SK-N-SH (cell line): ENCODE data around the gene TECTB. TPM values are rescaled to one million over a fixed set of nuclear protein-coding genes. Genes with fewer than 3 reads are reported as not detected.

Experiments
- CTCF ChIA-PET: fragments of 300-600, 350-600 bp; formaldehyde crosslinking; extraction: SDS; loops from one replicate; lab custom pipeline; 2021; lab: Yijun Ruan, JAX
- POLR2A ChIA-PET: fragments of 350-600 bp; sonication (Branson Sonifier 250); formaldehyde crosslinking; extraction: SDS; loops from one replicate; lab custom pipeline; 2020; ENCODE audit warnings: antibody characterized with exemption, inconsistent platforms; lab: Yijun Ruan, JAX
- DNase-seq: peaks from one replicate; pipeline ENCODE4 v3.0.0; 2012
- H2AFZ ChIP-seq: fragments of 200-600 bp; sonication (generic); 2 replicates; pipeline ENCODE4 v1.8.1; 2016; ENCODE audit warnings: antibody characterized with exemption, mild to moderate bottlenecking, low read depth
- H3F3A ChIP-seq: fragments of 200-600 bp; sonication (generic); replicated peaks from 2 replicates; pipeline ENCODE3; 2016; ENCODE audit warnings: antibody characterized with exemption, mild to moderate bottlenecking; ENCODE audit not compliant: insufficient read depth
- H3K27ac ChIP-seq, 2 experiments: fragments of 200-500 bp in 1 of 2; fragments of 200-600 bp in 1 of 2; sonication (Bioruptor generic) in 1 of 2; sonication (generic), shearing (Covaris generic) in 1 of 2; 2 replicates each; pipeline versions ENCODE4 v1.5.1 to v1.6.1; 2014 to 2016; ENCODE audit warnings: low read depth in 2 of 2, inconsistent platforms in 1 of 2, low read length in 1 of 2, mild to moderate bottlenecking in 1 of 2, mixed read lengths in 1 of 2
- H3K27me3 ChIP-seq: fragments of 200-600 bp; sonication (generic), shearing (Covaris generic); 2 replicates; pipeline ENCODE4 v1.6.1; 2016; ENCODE audit warnings: mixed run types; ENCODE audit not compliant: insufficient read depth
- H3K36me3 ChIP-seq, 2 experiments: fragments of 200-500 bp in 1 of 2; fragments of 200-600 bp in 1 of 2; sonication (Bioruptor generic) in 1 of 2; sonication (generic) in 1 of 2; replicated peaks in 1 of 2; 2 replicates each; pipeline versions ENCODE3 to v1.5.1; 2014 to 2016; ENCODE audit warnings: low read length in 1 of 2, mild to moderate bottlenecking in 1 of 2; ENCODE audit not compliant: insufficient read depth in 2 of 2, control insufficient read depth in 1 of 2
- H3K4me1 ChIP-seq, 2 experiments: fragments of 200-500 bp in 1 of 2; fragments of 200-600 bp in 1 of 2; sonication (Bioruptor generic) in 1 of 2; sonication (generic), shearing (Covaris generic) in 1 of 2; 2 replicates each; pipeline versions ENCODE4 v1.5.1 to v1.6.1; 2014 to 2016; ENCODE audit warnings: low read depth in 1 of 2, low read length in 1 of 2, mixed run types in 1 of 2; ENCODE audit not compliant: insufficient read depth in 2 of 2, control insufficient read depth in 1 of 2
- H3K4me2 ChIP-seq: fragments of 200-600 bp; sonication (generic), shearing (Covaris generic); 2 replicates; pipeline ENCODE4 v1.6.1; 2017; ENCODE audit warnings: mixed run types
- H3K4me3 ChIP-seq, 2 experiments: fragments of 200-500 bp in 1 of 2; fragments of 200-600 bp in 1 of 2; sonication (Bioruptor generic) in 1 of 2; sonication (generic), shearing (Covaris generic) in 1 of 2; 2 replicates each; pipeline versions ENCODE4 v1.5.1 to v1.8.1; 2014 to 2016; ENCODE audit warnings: low read depth in 2 of 2, inconsistent platforms in 1 of 2, low read length in 1 of 2, mild to moderate bottlenecking in 1 of 2, mixed read lengths in 1 of 2, moderate library complexity in 1 of 2
- H3K79me2 ChIP-seq: fragments of 200-600 bp; sonication (generic); 2 replicates; pipeline ENCODE4 v1.8.1; 2017; ENCODE audit warnings: mild to moderate bottlenecking; ENCODE audit not compliant: insufficient read depth
- H3K9ac ChIP-seq: fragments of 200-600 bp; sonication (generic); 2 replicates; pipeline ENCODE4 v1.6.1; 2017; ENCODE audit warnings: mixed run types
- H3K9me2 ChIP-seq: fragments of 200-600 bp; sonication (generic); 2 replicates; pipeline ENCODE4 v1.6.1; 2017; ENCODE audit warnings: mixed run types
- H3K9me3 ChIP-seq: fragments of 200-600 bp; sonication (generic); 2 replicates; pipeline ENCODE4 v1.6.1; 2017; ENCODE audit warnings: mixed run types, mild to moderate bottlenecking, moderate library complexity
- H4K20me1 ChIP-seq: fragments of 200-600 bp; sonication (generic); 2 replicates; pipeline ENCODE4 v1.6.1; 2017; ENCODE audit warnings: mild to moderate bottlenecking, mixed run types; ENCODE audit not compliant: insufficient read depth
- ELF1 ChIP-seq: IDR thresholded peaks from 2 replicates; pipeline ENCODE4 v1.4.0; 2012
- EP300 ChIP-seq, 2 experiments: IDR thresholded peaks; 2 replicates each; pipeline versions ENCODE4 v1.4.0 to v1.6.1; 2012; ENCODE audit warnings: borderline replicate concordance in 1 of 2, low read depth in 1 of 2, low read length in 1 of 2
- FOXJ3 ChIP-seq: sonication (generic); formaldehyde crosslinking; IDR thresholded peaks from 2 replicates; pipeline ENCODE4 v1.5.1; 2020; ENCODE audit warnings: mild to moderate bottlenecking, missing genetic modification reagents
- GABPA ChIP-seq: IDR thresholded peaks from 2 replicates; pipeline ENCODE4 v1.4.0; 2012; ENCODE audit warnings: low read depth, mild to moderate bottlenecking
- GATA2 ChIP-seq: sonication (generic); formaldehyde crosslinking; IDR thresholded peaks from 2 replicates; pipeline ENCODE4 v1.5.0; 2020; ENCODE audit warnings: mild to moderate bottlenecking, missing genetic modification reagents
- JUND ChIP-seq: IDR thresholded peaks from 2 replicates; pipeline ENCODE4 v1.4.0; 2012
- MXI1 ChIP-seq: IDR thresholded peaks from 2 replicates; pipeline ENCODE4 v1.6.1; 2012; ENCODE audit warnings: mild to moderate bottlenecking, low read depth, low read length, improper control_type of control experiment
- POLR2AphosphoS5 ChIP-seq: IDR thresholded peaks from 2 replicates; pipeline ENCODE4 v1.6.1; 2012; ENCODE audit warnings: low read depth, low read length
- RAD21 ChIP-seq: IDR thresholded peaks from 2 replicates; pipeline ENCODE4 v1.6.1; 2012; ENCODE audit warnings: mild to moderate bottlenecking, low read length
- RCOR1 ChIP-seq: fragments of 150-350 bp; IDR thresholded peaks from 2 replicates; pipeline ENCODE4 v1.6.1; 2017; ENCODE audit warnings: antibody characterized with exemption, low read length
- RFX5 ChIP-seq: IDR thresholded peaks from 2 replicates; pipeline ENCODE4 v1.6.1; 2012; ENCODE audit warnings: mild to moderate bottlenecking, improper control_type of control experiment, low read length
- RXRA ChIP-seq: IDR thresholded peaks from 2 replicates; pipeline ENCODE4 v1.4.0; 2012; ENCODE audit warnings: low read depth, mild to moderate bottlenecking, borderline replicate concordance
- TCF12 ChIP-seq: IDR thresholded peaks from 2 replicates; pipeline ENCODE4 v1.4.0; 2012
- TEAD4 ChIP-seq: IDR thresholded peaks from 2 replicates; pipeline ENCODE4 v1.4.0; 2012; ENCODE audit warnings: mild to moderate bottlenecking, borderline replicate concordance; ENCODE audit not compliant: insufficient read depth
- YY1 ChIP-seq: IDR thresholded peaks from 2 replicates; pipeline ENCODE4 v1.4.0; 2012; ENCODE audit warnings: low read depth, mild to moderate bottlenecking
- WGBS: methylation state at CpG from one replicate; pipeline ENCODE4 v1.1.6; 2017; ENCODE audit warnings: low lambda C conversion rate; 5-methylcytosine and 5-hydroxymethylcytosine counted together
- polyA plus RNA-seq, 3 experiments: library from polyadenylated mRNA; depleted of rRNA; stranded (reverse); fragments of >200 nt; gene quantifications; 2 replicates each; pipeline ENCODE4 v1.2.3, GENCODE V29; 2012
- TF ChIP-seq, protein P1 (sequence below): fragments of 150-350 bp; IDR thresholded peaks from 2 replicates; pipeline ENCODE4 v1.6.1; 2017; ENCODE audit warnings: antibody characterized with exemption, low read length, low read depth, borderline replicate concordance
- TF ChIP-seq, protein P2 (sequence below): IDR thresholded peaks from 2 replicates; pipeline ENCODE4; 2012
- TF ChIP-seq, protein P3 (sequence below): IDR thresholded peaks from 2 replicates; pipeline ENCODE4 v1.4.0; 2012; ENCODE audit warnings: low read depth
- TF ChIP-seq, protein P4 (sequence below): fragments of 150-350 bp; IDR thresholded peaks from 2 replicates; pipeline ENCODE4 v1.6.1; 2016; ENCODE audit warnings: mild to moderate bottlenecking, low read depth, low read length

Gene TECTB
- polyA plus RNA-seq, 1 of the 3 experiments (the other 2 are of a cell fraction): not detected

DNA sequence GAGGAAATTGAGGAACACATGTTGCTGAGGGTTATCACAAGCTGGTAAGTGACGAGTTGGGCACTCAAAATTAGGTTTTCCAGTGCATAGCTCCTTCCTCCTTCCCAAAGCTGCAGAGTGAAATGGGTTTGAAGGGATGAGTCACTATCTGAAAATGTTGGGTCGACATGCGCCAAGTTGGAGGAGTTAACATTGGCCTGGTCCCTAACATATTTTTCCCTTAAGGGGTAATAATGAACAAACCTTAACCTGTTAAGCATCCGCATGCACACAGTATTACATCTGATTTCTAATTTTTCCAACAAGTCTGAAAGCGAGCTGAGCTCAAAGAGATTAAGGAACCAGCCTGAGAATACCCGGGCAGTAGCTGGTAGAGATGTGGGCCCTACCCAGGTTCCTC, 20.7 kb upstream of the TECTB start (continued):
- TF ChIP-seq, protein P1, sequence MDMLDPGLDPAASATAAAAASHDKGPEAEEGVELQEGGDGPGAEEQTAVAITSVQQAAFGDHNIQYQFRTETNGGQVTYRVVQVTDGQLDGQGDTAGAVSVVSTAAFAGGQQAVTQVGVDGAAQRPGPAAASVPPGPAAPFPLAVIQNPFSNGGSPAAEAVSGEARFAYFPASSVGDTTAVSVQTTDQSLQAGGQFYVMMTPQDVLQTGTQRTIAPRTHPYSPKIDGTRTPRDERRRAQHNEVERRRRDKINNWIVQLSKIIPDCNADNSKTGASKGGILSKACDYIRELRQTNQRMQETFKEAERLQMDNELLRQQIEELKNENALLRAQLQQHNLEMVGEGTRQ: no peak
- TF ChIP-seq, protein P2, sequence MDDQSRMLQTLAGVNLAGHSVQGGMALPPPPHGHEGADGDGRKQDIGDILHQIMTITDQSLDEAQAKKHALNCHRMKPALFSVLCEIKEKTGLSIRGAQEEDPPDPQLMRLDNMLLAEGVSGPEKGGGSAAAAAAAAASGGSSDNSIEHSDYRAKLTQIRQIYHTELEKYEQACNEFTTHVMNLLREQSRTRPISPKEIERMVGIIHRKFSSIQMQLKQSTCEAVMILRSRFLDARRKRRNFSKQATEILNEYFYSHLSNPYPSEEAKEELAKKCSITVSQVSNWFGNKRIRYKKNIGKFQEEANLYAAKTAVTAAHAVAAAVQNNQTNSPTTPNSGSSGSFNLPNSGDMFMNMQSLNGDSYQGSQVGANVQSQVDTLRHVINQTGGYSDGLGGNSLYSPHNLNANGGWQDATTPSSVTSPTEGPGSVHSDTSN: no peak
- no peak for TF ChIP-seq RXRA
- no peak for TF ChIP-seq RFX5
- TF ChIP-seq YY1: no peak
- no peak for TF ChIP-seq FOXJ3 (CRISPR knock-in tag)

DNA sequence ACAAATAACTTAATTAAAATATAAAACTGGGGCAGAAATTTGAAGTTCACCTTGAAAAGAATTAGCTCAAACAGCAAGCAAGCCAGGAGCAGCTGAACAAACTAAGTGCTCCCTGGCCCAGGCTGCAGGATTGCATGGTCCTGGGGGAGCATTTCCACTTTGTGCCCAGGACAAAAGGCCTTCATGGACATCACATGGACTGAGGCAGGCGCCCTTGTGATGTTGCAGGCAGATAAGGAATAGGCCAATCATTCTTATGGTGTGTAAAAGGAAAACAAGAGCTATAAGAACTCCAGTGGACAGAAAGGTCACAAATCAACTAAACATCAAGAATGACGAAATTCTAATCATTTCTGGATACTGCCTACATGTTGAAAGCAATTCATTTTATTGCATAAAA, 17.5 kb upstream of the TECTB start:
- Histone ChIP-seq H3K4me2 (no peak overlapping the region), H3K36me3 (no peaks in the 10 kb centered on the region), H3K4me3 (no peak overlapping the region), H4K20me1 (no peaks in the 10 kb centered on the region), H3K9me2 (no peaks in the 10 kb centered on the region), H3F3A (no peaks in the 10 kb centered on the region), H3K79me2 (no peaks in the 10 kb centered on the region), H3K27ac (peak overlapping the region in 1 of 2 experiments; percentile 71; a peak in 2 of 4 replicates), H3K27me3 (no peaks in the 10 kb centered on the region), H3K9me3 (no peaks in the 10 kb centered on the region), H2AFZ (no peak overlapping the region), H3K4me1 (peaks cover 0 to 4% of the 10 kb centered on the region in 2 experiments; a peak in 2 of 4 replicates), H3K9ac (no peak overlapping the region)
- CTCF ChIA-PET: interaction anchor here (0.6 to 1.4 kb wide), 4 partner anchors 33 to 1189 kb away, joined by 3 to 5 read pairs (median 3); partner anchors contain the start of gene ADRA2A
- TF ChIP-seq YY1 (no peak), FOXJ3 (CRISPR knock-in tag) (no peak), RAD21 (0 out of 2 replicates have a peak, but pooled peaks have one; percentile 4), GATA2 (CRISPR knock-in tag) (peak; percentile 29; the same call in 1 of the 2 replicates), RCOR1 (0 out of 2 replicates have a peak, but pooled peaks have one; percentile 30), EP300 (IDR thresholded peaks at IDR 0.05; ENCODE audit: borderline replicate concordance in 1 of 2, low read depth in 1 of 2, low read length in 1 of 2) (peak in 1 of 2 experiments; percentile 44; a peak in 1 of 4 replicates)
- DNase-seq: peak; percentile 49
- POLR2A ChIA-PET: no interaction called here
- WGBS: 2% methylated on average over 2 of the region's 2 CpGs

DNA sequence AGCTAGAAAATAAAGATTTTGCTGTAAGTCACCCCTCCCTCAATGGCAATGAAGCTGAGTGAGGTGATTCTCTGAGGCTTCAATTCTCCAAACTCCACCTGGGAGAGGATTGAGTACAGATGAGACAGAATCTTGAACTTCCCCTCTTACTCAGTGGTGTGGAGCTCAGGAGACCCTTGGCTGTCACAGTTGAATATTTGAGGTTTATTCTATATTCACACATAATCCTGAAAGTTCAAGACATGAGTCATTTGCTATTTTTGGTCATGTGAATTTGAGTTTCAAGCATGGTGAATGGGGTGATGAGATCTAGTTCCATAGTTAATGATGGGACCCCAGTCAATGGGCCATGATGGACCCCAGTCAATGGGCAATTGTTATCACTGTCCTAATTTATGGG, 13.9 kb upstream of the TECTB start:
- no peak overlapping the region for H2AFZ ChIP-seq
- ChIA-PET POLR2A (no interaction called here), CTCF (no interaction called here)
- no peaks in the 10 kb centered on the region for H3F3A ChIP-seq
- DNase-seq: no peak
- H3K36me3 ChIP-seq: no peaks in the 10 kb centered on the region
- no peak overlapping the region for H3K9ac ChIP-seq
- no peak for TF ChIP-seq EP300 (IDR thresholded peaks at IDR 0.05; ENCODE audit: borderline replicate concordance in 1 of 2, low read depth in 1 of 2, low read length in 1 of 2)
- no peak for TF ChIP-seq POLR2AphosphoS5
- no peak for TF ChIP-seq ELF1
- TF ChIP-seq MXI1: no peak
- TF ChIP-seq RFX5: no peak
- no peak for TF ChIP-seq TCF12
- TF ChIP-seq, protein P3, sequence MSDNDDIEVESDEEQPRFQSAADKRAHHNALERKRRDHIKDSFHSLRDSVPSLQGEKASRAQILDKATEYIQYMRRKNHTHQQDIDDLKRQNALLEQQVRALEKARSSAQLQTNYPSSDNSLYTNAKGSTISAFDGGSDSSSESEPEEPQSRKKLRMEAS: no peak
- no peak for TF ChIP-seq GATA2 (CRISPR knock-in tag)
- TF ChIP-seq, protein P2: no peak
- no peak for TF ChIP-seq JUND
- TF ChIP-seq, protein P4, sequence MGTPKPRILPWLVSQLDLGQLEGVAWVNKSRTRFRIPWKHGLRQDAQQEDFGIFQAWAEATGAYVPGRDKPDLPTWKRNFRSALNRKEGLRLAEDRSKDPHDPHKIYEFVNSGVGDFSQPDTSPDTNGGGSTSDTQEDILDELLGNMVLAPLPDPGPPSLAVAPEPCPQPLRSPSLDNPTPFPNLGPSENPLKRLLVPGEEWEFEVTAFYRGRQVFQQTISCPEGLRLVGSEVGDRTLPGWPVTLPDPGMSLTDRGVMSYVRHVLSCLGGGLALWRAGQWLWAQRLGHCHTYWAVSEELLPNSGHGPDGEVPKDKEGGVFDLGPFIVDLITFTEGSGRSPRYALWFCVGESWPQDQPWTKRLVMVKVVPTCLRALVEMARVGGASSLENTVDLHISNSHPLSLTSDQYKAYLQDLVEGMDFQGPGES: no peak
- no peak for TF ChIP-seq TEAD4
- no peak for TF ChIP-seq GABPA
- H3K9me3 ChIP-seq: no peaks in the 10 kb centered on the region
- H3K4me2 ChIP-seq: no peak overlapping the region
- no peaks in the 10 kb centered on the region for H4K20me1 ChIP-seq
- H3K27me3 ChIP-seq: no peaks in the 10 kb centered on the region
- H3K4me3 ChIP-seq: no peak overlapping the region
- H3K4me1 ChIP-seq: peaks cover 0 to 4% of the 10 kb centered on the region in 2 experiments; a peak in 2 of 4 replicates
- H3K27ac ChIP-seq: no peak overlapping the region
- no peaks in the 10 kb centered on the region for H3K9me2 ChIP-seq
- no peaks in the 10 kb centered on the region for H3K79me2 ChIP-seq
